ENCODE data around the gene TRIM46.
A peak's percentile ranks its signal among the peaks of the same experiment; 100 is the strongest.
"Not testable (repeated sequence)": the region's sequence is repeated elsewhere in the genome, so short reads cannot be mapped to it uniquely, and the experiment has no call there.

TRIM46 gene

DNA sequence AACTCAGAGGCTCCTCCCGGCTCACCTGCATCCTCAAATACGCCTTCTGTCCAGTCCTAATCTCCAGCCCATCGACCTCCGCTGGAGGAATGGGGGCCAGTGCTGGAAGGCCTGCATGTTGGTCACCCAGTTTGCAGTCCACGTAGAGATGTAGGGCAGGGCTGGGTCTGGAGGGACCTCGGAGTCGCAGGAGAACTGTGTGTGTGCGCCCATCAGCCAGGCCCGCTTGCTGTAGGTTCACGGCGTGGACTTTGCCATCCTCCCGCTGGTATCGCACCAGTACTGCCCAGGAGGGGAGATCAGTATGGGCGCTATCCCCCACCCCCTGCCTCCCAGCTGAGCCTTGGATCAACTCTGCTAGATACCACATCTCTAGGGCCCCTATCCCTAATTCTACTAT is 31.4 kb downstream of the TRIM46 start:
- DNase-seq (ENCODE audit: low read depth), result no peak

DNA sequence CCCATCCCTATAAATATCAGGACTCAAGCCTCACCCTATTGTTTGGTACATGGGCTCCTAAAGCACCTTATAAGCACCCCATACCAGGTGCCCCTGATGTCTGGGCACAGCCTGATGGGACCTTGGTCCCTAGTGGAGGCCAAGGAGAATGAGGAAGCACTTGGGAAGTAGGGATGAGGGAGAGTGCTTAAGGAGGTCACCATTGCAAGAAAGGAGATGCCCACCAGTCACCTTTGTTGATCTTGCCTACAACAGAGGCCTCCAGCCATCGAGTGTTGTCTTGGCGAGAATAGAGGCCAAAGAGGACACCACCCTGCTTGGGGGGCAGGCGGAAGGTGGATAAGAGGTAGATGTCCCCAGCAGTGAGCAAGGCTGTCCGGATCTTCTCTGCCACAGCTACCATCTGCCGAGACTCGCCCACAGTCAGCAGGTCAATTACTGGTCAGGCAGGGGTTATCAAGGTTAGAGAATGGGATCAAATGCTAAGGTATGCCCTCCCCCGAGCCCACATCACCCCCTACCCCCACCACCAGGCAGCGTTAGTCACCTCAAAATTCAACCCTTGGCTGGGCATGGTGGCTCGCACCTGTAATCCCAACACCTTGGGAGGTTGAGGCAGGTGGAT is 32.4 kb downstream of the TRIM46 start:
- no peak for DNase-seq (ENCODE audit: low read depth)

- DNase-seq (ENCODE audit: low read depth), result peak; percentile 71
Observed at GRCh38 chr1:155206891-155207805, 33.5 kb downstream of the TRIM46 start.

DNA sequence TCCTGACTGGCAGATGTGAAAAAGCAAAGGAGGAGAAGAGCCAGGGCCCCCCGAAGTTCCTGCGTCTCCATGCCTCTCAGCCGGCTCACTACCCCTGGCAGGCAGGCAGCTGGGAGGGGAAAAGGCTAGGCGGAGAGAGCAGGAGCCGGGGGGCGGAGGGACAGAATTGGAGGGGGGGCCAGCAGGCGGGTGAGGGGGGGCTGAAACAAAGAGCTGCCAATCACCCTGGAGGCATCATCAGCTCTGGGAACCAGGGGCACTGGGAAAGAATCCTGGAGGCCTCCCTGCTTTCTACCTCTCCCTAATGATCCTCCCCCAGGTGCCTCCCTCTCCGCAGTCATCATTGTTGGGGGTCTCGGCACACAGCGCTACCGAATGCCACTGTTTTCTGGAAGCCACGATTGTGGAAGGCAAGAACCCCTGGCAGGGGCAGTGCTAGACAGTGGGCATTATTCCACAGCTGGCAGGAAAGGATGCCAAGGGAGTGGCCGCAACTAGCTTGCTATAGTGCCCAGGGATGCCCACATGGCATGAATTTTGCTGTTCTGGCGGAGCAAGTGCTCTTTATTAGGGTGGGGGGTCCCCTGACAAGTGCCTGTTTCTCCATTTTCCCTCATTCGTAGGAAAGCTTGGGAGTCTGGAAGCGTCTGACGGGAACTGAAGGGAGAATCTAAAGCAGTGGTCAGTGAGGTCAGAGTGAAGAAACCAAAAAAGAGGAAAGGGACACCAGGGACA is 34.3 kb downstream of the TRIM46 start, which contains the start of gene THBS3:
TSS of gene THBS3 (minus strand) at position 92 of the 735 bp plus-strand sequence. CDS start at position 71, 21 bp downstream.
- peak; percentile 12 for DNase-seq (ENCODE audit: low read depth)

DNA sequence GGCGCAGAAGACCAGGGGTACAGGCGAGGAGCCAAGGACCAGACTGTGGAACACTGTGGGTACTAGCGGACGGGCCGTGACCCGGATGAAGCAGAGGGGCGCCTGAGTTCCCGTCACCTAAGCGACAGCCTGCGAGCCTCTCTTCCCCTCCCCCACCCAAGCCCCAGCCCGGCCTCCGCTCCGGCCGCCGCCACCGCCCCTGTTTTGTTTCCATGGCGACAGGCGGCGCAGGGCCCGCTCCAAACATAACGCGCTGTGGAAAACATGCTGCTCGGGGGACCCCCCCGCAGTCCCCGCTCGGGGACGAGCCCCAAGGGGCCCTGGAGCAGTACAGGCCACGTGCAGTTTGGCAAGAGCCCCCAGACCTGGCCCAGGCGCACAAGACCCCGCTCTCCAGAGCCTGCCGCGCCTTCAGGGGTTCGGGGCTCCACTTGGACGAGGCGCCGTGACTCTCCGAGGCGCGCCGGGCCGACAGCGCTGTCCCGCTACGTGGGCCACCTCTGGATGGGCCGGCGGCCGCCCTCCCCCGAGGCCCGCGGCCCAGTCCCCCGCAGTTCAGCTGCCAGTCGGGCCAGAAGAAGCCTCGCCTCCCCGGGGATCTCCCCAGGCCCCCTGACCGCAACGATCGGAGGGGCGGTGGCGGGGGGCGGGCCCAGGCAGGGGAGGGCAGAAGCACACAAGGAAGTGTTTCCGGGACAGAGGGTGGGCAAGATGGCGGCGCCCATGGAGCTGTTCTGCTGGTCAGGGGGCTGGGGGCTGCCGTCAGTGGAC is 35.1 kb downstream of the TRIM46 start, which contains the start of gene MTX1:
TSS of gene MTX1 (plus strand) at position 155 of the 771 bp plus-strand sequence. CDS start at position 265, 110 bp downstream.
- peak; percentile 73 for DNase-seq (ENCODE audit: low read depth)

- DNase-seq (ENCODE audit: low read depth), result no peak
Observed at GRCh38 chr1:155209312-155209721, 35.7 kb downstream of the TRIM46 start.

- DNase-seq (ENCODE audit: low read depth), result no peak
Observed at GRCh38 chr1:155210314-155211104, 36.9 kb downstream of the TRIM46 start.

DNA sequence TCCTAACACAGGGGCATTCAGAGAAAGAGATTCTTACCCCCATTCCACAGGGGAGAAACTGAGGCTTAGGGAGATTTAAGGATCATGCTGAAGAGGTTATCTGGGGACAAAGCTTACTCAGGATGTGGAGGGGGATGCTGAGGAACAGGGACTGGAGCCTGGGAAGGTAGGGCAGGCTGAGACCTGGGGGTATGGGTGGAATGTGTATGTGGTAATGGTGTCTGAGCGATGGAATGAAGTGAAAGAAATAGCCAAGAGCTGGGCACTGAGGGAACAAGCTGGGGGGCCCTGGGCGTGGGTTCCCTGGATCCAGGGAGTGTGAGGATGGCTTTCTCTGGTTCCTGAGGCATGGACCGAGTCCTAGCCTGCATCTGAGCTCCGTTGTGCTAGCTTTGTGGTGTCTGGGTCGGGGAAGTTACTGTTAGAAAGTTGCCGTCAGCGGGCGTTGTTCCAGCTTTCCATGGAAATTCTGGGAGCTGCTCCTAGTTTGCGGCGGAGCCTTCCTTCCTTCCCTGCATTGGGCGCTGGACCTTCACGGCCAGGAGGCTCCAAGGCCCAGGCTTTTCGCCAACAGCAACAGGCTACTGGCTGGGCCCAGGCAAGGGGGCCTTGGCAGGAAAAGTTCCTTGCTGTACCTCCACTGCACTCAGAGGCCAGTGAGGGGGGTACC is 37.9 kb downstream of the TRIM46 start:
- DNase-seq (ENCODE audit: low read depth), result peak; percentile 16

- not testable (repeated sequence) for DNase-seq (ENCODE audit: low read depth)
Observed at GRCh38 chr1:155212051-155212440, 38.4 kb downstream of the TRIM46 start.

- DNase-seq (ENCODE audit: low read depth), result not testable (repeated sequence)
Observed at GRCh38 chr1:155214702-155215101, 41.1 kb downstream of the TRIM46 start.

GRCh38 chr1:155218854-155219591 is 45.4 kb downstream of the TRIM46 start:
- peak; percentile 74 for DNase-seq (ENCODE audit: low read depth)

- DNase-seq (ENCODE audit: low read depth), result no peak
Observed at GRCh38 chr1:155219592-155220031, 46.0 kb downstream of the TRIM46 start.

GRCh38 chr1:155220211-155220965 is 46.7 kb downstream of the TRIM46 start:
- DNase-seq (ENCODE audit: low read depth), result not testable (repeated sequence)

- DNase-seq (ENCODE audit: low read depth), result no peak
Observed at GRCh38 chr1:155223047-155223446, 49.4 kb downstream of the TRIM46 start.

GRCh38 chr1:155225404-155225759 is 51.7 kb downstream of the TRIM46 start:
- DNase-seq (ENCODE audit: low read depth), result not testable (repeated sequence)

DNA sequence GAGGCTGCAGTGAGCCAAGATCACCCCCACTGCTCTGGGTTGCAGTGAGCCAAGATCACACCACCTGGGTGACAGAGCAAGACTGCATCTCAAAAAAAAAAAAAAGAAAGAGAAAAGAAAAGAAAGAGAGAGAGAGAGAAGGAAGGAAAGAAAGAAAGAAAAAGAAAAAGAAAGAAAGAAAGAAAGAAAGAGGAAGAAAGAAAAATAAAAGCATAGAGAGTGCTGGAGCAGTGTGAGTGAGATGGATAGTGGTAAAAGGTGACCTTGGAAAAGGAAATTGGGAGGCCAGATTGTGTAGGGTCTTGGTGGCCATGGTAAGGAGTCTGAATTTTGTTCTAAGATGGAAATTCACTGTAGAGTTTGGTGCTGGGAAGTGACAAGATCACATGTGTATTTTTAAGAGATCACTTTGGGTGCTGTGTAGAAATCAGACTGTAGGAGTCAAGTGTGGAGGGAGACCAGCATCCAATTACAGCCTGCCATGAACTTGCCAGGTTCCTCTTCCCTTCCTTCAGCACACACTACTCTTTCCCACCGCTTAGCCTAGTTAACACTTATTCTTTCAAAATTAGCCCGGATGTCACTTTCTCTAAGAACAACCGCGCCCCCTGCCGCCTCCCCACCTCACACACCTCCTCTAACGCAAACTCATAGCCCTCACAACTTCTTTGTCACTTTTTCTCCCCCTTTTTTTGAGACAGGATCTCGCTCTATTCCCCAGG is 52.7 kb downstream of the TRIM46 start:
- peak; percentile 74 for DNase-seq (ENCODE audit: low read depth)

DNA sequence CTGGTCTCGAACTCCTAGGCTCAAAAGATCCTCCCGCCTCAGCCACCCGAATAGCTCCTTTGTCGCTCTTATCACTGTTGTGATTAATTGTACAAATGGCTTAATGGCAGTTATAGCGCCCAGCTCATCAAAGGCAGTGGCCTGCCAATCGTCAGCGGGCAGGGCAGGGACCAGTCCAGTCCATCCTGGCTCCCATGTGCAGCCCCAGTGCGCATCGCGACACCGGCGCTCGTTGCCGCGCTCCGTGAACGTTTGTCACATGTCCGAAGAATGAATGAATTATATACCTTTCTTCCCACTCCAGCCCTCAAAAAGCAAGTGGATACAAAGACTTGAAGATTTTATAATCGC is 53.2 kb downstream of the TRIM46 start:
- no peak for DNase-seq (ENCODE audit: low read depth)

All from amniotic epithelial cell (primary cell).